Activated CD4-positive, alpha-beta T cell treated with anti-CD3 and anti-CD28 coated beads, Interleukin-2, amount 50 U/mL, for 48 hours (primary cell): ENCODE results near the gene TMEM269.
A peak's percentile ranks its signal among the peaks of the same experiment; 100 is the strongest.

Experiments used
- DNase-seq, 2 experiments: peaks; one replicate each; pipeline ENCODE4 v3.0.0-alpha.2; 2020

Gene TMEM269, protein sequence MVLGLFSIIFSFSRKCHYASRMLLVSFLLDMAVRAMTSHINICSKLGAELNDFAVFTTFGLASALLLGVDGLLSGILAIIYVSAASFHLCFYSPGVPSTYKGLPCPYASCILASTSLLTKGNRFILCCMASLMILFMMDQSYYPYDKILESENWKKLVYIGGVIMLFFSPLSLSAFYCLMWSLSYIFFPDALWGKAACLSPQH

DNA sequence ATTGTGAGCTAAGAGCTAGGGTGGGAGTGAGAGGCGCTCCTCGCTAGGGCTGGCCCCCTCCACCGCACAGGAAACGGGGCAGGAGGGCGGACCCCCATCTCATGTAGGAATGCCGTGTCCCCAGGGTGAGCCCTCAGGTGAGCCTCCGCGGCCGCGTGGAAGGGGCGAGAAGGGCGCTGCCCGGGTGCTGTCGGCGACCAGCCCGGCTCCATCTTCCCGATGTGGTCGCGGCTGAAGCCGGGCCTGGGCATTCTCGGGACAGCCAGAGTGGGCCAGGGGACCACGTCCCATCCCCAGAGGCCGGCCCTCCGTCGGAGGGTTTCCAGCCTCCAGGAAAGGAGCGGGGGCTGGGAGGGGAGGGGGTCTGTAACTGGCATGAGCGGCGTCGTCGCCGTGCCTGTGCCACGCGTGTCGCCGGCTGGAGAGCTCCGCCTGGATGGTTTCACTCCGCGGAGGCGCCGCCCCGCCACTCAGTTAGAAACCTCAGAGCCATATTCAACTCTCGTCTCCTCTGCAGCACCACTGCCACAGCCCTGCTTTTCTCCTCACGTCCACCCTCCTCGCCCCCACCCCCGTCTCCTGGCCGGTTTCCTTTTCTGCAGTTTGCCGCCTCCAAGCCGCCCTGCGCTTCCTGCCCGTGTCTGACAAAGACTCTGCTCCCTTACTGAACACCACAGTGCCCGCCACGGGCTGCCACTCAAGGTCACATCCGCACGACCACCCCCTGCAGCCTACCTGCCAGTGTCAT lies at the start of gene TMEM269:
TSS of gene TMEM269 (plus strand) at position 46 of the 748 bp plus-strand sequence. CDS start 4,903 bp downstream, outside the sequence.
- peak; percentile 44 to 50 for DNase-seq

DNA sequence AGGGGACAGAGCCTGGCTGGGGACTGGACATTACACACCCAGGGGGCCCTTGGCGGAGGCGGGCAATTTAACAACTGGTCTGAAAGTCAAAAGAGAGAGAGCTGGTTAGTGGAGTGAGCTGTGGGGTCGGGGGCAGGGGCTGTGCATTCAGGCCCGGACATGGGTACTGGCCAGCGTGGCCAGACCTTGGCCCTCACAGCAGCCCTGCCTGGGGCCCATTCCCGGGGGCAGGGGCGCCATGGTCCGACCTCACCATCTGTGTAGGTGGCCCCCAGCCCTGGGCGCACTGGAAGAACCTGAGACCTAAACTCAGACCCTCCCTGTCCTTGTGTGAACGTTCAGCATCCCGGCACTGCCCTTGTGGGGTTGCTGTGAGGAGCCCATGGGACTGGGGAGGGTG lies 49.7 kb upstream of the TMEM269 start:
- no peak for DNase-seq

DNA sequence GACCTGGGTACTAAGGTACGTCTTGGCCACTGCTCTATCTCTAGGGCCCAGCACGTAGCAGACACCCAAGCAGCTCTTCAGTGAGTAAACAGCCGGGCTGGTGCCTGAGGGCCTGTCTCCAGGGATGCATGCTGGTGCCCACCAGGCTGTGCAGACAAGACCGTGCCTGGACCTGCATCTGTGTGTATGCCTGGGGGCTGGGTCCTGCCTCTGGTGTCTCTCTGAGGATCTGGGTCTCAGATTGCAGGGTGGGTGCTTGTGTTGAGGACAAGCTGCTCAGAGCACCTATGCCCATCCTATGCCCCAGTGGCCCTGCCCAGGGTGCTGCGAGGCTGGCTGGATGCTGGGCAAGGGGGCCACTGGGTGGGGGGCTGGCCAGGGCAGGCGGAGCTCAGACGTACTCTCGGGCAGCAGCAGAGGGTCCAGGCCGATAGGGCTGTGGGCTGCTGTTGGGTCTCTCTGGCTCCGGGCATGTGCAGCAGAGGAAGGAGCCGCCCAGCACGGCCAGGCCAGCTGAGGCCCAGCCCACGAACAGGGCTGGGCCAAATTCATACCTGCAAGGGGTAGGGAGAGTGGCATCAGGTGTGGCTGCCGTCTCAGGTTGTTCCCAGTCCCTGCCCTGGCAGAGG lies 49.2 kb upstream of the TMEM269 start:
- no peak for DNase-seq

DNA sequence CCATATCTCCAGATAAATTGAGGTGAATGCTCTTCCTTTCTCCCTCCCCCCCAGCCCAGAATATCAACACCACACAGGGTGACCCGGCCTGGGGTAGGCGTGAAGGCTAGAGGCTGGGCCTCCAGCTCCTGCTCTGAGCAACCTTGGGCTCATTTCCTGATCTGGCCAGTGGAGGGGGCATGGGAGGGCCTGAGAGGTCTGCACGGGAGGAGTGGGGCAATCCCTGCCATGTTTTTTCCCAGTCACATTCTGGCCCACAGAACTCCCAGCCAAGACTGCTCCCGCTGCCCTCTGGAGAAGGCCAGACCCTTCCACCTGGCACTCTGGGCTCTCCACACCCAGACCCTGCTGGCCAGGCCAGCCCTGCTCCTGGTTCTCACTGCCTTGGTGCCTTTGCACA lies 48.6 kb upstream of the TMEM269 start:
- no peak for DNase-seq

DNA sequence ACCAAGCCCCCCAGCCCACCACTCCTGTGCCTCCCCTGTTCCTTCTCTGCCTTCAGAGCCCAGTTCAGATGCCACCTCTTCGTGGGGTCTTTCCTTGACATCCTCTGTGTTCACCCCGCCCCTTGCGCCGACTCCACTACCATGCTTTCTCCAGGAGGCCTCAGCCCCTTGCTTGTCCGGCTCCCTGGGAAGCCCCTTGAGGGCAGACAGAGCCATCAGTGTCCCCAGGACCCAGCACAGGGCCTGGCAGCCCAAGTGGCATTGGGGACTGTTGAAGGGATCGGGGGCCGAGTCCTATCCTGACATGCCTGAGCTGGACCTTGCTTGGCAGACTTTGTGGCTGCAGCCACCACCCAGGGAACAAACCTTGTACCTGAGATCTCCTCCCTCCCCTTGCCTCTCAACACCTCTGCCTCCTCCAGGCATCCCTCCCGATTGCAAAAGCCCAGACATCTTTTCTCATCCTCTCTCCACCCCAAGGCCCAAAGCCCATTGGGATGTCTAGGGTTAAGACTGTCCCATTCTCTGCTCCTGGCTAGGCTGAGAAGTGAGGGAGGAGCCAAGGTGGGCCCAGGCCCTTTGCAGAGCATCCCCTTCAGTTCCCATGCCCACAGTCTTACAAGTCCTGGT lies 48.1 kb upstream of the TMEM269 start:
- DNase-seq, result no peak

DNA sequence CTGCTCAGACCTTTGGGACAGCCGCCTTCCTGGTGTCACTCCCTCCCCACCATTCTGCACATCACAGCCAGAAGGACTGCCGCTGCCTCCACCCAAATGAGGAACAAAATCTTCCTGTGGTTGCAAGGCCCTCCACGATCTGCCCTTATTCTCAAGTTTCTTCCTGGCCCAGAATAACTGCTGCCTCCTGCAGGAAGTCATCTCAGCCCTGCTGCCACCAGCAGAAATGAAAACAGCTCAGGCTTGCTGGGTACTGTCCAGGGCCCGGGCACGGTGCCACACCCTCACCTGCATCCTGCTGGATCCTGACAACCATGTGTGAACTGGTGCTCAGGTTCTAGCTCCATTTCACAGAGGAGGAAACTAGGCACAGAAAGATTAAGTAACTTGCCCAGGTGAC lies 47.5 kb upstream of the TMEM269 start:
- DNase-seq, result no peak

DNA sequence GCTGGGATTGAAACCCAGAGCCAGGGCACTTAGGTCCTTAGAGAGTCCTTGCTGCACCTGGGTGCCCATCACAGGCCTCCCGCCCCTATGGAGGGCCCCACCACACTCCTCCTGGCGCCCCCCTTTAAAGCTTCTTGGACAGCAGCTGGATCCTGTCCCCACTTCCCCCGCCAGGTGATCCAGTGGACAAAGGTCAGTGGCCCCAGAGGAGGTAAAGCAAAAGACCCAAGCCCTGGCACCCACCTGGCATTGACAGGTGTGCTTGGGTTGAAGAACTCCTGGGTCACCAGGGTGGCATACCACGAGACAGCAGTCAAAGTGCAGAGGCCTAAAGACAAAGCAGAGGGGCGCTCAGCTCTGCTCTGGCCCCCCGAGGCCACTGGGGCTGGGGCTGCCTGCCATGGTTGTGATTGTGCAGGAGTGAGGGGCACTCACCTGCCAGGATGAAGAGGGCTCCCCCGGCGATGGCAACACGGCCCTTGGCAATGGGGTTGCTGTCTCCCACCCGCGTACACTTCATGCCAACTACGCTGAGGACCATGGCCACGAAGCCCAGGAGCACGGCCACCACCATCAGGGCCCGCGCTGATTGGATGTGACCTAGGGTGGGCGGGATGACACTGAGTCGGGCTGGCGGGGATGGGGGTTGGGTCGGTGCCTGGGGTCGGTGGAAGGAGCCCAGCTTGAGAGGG lies 46.7 kb upstream of the TMEM269 start:
- no peak for DNase-seq

DNA sequence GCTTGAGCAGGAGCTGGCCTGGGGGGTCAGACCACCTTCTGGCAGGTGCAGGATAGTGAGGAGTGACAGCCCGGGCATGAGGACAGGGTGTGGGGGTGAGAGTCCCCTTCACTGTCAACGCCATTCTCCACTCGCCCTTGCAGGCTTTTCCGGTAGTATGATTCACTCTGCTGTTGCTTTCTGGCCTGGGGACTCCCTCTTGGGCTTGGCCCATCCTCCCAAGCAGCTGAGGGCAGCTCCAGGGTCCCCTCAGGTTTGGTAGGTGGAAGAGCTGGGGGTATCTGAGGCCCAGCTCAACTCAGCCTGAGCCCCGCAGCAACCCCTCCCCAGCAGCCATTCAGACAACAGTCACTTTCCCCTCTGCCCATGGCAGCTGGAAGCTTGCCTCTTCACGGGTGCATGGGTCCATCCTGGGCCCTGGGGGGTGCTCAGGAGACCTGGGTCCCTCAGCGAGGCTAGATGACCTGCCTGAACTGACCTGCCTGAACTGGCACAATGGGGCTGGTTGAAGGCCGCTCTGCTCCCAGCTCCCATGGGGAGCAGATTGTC lies 46.0 kb upstream of the TMEM269 start:
- no peak for DNase-seq

DNA sequence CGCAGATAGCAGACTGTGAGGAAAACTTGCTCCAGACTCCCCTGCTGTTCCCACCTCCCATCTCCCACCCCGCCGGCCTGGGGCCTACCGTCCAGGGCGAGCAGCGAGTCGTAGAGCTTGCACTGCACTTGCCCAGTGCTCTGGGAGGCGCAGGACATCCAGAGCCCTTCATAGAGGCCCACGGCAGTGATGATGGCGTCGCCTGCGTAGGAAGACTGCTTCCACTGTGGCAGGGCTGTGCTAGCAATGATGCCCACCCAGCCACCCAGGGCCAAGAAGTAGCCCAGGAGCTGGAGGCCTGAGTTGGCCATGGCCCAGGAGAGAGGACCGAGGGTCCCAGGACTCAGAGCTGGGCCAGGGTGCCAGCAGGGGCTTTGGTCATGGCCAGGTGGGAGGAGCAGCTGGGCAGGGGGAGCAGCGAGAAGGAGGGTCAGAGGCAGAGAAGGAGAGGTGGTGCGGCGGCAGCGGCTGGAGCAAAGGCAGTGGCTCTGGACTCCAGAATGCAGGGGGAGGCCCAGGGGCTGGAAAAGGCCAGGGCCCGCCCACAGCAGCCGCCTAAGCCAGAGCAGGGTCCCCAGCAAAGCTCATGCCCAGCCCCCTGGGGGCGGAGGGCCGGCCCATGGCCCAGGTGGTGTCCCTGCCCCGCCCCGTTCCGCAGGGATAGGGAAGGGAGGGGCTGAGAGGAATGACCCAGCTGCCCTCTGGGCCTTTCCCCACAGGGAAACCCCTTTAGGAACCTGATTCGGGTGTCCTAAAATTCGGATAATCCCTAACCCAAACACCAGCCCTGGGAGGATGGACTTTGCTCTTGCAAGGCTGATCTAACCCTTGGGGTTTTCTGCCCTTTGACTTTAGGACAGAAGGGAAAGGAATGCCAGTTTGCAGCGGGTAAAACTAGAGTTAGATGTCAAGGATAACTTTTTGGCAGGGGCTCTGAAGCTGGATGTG lies 44.8 kb upstream of the TMEM269 start, which contains the start of gene CLDN19:
TSS of gene CLDN19 (minus strand) at position 484 of the 948 bp plus-strand sequence. CDS start at position 311, 173 bp downstream.
- DNase-seq, result no peak

DNA sequence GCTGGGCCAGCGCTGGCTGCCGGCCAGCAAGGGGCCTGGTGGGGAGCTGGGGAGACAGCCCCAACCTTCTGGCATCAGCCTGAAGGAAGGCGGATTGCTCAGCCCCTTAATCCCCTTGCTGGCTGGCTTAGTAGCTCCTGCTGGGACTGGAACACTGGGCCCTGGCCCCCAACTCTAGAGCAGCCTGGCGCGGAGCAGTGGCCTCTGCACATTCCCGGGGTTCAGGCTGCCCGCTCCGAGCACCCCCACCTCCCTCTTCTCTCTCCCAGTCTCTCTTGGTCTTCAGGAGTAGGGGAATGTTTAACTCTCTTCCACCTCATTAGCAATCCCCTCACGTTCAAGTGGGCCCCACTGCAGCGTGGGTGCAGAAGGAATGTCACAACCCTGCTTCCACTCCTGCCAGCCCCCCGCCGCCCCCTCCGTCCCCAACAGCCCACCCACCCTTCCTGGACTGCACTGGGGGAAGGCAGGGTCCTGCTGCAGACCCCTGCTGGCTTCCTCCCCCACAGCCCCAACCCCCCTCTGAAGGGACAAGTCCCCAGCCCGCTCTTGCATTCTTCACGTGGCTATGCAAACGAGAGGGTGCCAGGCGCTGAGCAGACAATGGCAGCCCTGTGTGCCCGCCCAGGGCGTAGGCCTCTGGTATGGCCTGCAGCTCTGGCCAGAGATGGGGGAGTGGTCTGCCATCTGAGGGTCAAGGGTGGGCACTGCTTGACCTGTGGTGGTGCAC lies 43.8 kb upstream of the TMEM269 start:
- DNase-seq, result no peak

DNA sequence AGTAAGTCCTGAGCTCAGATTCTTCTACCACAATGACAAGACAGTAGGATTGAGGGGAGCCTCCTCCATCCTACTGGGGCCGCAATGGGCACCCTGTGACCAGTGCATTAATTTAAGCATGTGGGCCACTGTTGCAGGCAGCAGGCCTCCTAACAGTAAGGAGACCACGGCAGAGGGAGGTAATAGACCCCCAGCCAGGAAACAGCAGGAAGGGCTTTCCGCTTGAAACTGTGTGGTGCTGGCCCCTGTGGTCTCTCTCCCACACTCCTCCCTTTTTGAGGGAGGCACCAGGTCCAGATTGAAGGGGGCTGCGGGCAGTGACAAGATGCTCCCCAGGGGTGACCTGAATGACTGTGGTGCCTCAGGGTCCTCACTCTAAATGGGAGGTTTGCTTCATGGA lies 43.1 kb upstream of the TMEM269 start:
- no peak for DNase-seq

DNA sequence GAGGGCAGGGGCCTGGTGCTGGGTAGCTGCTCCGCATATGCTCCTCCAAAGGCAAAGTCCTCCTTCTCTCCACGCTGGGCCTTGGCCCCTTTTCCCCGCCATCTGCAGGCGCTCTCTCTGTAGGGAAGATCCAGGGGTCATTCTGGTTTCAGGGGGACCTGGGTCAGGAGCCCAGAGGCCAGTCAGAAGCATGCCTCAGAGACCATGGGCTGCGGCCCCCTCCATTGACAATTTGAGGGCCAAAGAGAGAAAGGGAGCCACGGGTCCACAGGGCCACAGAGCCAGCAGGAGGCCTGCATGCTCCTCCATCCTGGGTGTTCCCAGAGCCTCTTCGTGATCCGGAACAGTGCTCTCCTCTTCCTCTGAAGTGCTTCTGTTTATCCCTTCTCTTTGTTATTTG lies 42.6 kb upstream of the TMEM269 start:
- no peak for DNase-seq

DNA sequence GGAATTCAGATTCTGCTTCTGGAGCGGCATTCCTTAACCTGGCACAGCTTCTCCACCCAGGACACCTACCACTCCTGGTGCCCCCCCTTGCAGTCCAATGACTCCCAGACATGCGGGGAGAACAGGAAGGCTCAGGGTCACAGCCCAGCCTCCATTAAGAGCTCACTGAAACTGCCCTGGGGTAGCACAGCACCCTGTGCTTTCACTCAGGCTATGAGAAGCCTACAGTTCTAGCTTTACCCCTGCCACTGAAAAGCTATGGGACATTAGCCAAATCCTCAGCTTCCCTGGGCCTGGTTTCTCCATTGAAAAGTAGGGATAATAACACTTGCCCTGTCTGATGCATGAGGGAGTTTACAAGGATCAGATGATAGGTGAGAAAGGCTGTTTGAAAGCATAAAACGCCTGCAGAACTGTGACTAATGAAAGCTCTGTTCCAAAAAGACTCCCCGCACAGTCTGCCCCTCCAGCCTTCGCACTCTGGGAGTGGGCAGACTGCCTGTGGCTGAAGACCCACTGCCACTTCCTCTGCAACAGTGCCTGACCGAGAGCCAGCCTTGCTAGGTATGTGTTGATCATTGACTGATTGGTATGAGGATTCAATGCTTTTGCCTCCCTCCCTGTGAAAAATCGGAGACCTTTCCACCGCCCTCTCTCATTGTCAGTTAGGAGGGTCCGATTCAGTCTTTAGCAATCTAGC lies 42.0 kb upstream of the TMEM269 start:
- no peak for DNase-seq

DNA sequence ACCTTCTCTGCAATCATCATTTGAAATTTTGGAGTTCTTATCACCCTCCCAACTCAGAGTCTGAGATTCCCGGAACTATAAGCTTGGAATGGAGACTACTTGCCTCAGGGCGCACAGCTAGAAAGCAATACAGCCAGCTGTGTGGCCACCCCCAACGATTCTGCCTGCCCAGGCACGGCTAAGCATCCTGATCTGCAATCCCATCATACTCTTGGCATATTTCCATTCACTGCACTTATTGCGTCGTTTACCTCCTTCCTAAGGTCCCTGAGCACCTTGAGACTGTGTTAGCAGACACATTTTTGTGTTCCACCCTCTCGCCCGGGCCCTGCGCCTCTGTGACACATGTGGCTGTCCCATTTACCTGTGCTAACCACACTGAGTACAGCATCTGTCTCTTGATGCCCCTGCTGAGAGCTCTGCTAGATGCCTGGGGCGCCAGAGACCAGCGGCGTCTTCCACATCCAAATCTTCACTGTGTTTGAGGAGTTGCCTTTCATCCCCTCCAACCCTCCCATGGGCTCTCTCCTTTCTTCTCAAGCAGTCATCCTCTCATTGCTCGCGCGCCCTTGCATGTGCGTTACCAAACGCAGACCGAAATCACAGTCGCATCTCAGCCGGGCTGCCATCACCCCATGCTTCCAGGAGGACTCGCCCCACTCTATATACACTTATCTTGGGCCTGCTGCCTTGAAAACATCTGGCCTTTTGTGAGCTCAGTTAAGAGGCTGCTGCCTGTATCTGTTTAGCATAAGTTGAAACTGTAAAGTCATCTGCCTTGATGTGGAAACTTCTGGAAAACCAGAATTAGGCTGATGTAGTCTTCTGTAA lies 41.3 kb upstream of the TMEM269 start:
- no peak for DNase-seq

DNA sequence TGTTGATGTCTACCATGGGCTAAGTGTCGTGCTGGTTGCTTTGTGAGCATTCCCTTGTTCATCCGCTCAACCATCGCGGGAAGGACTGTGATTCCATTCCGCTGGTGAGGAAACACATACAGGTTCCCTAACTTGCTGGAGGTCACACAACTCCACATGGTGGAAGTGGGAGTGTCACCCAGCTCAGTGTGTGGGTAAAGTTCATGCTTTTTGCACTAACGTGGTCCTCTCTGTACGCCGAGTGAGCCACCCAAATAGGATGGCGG lies 40.7 kb upstream of the TMEM269 start:
- DNase-seq, result no peak

DNA sequence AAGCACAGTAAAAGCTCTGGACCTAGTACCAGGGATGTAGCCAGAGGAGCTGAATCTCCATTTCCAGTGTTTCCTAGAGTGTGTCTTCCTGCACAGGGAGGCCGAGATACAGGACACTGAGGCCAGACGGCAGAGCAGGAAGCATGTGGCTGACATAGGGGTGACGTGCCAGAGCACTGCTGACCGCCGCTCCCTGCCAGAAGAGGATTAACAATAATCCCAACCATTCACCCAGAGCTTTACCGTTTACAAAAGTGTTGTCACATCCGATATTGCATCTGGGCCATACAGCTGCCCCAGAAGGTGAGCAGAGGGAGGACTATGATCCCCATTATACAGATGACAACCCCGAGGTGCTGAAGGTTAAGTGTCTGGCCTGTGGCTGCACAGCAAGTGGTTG lies 38.9 kb upstream of the TMEM269 start:
- DNase-seq, result no peak

DNA sequence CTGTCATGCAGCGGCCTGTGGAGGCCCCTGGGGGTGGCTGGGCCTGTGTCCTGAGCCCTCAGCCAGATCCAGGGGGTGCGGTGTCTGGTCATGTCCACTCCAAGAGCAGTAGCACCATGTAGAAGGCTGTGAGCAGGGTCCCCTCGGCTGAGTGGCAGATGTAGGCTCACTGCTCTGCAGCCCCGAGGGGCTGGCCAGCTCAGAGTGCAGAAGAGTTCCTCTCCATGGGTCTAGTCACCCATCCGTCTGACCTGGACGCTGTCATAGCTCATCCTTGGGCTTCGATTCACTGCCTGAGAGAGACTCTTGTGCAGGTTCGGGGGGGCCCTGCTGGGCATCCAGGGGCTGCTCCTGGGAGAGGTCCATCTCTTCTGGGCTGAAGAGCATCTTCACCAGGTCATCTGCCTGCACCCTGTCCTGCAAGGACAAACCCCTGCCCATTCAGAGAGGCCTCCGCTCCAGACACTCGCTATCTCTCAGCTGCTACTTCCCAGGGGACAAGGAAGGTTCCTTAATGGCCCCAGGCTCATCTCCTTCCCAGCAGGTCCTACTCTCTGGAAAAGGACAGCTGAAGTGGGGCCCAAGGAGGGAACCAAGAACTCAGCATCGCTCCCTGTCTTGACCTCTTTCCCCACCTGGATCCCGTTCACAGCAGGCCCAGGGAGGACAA lies 38.2 kb upstream of the TMEM269 start:
- no peak for DNase-seq

DNA sequence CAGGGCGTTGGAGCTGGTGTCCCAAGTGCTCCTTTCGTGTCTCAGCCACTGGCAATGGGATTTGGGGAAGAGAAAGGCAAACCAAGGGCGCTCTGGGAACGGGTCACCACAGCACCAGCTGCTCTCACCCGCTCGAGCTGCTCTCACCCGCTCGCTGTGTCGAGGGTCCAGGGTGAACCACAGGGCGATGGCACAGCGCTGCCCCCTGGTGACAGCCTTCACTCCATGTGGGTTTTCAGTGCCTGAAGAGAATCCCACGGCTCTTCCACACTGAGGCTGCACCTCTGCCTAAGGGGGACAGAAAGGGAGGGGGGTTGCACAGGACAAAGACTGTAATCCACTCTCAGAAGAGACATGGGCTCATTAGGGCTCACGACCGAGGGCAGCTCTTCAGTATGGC lies 37.7 kb upstream of the TMEM269 start:
- peak; percentile 44 to 49 for DNase-seq

DNA sequence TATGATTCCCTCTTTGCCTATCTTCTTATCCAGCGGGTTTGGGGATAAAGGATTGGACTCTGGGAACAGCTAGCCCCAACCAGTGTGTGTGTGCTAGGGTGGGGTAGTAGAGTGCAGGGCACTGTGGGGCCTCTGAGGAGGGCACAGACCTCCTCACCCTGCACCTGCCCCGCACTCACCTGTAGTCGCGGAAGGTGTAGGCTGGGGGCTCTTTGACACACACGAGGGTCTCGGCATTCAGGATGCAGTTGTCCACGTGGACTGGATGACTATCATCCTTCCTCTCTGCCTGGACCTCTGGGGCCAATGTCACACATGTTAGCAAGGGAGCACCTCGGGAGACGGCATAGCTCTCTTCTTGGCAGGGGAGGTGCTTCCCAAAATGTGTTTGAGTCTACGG lies 36.8 kb upstream of the TMEM269 start:
- DNase-seq, result no peak
